Trophoblast cell (in vitro differentiated cells and primary cell): Measurements from ENCODE around the gene HOMER1.

Source experiments
- DNase-seq, 2 donors: peaks; one replicate each; pipeline ENCODE4 v3.0.0-alpha.2; 2016
- H2AFZ ChIP-seq: 2 replicates; pipeline ENCODE4 v1.6.1; 2013; ENCODE audit warnings: low read length, moderate library complexity, mild to moderate bottlenecking; ENCODE audit not compliant: insufficient read depth, poor library complexity
- H2AK5ac ChIP-seq: 2 replicates; pipeline ENCODE4 v1.6.1; 2013; ENCODE audit warnings: mild to moderate bottlenecking, low read length
- H2BK120ac ChIP-seq: 2 replicates; pipeline ENCODE4 v1.6.1; 2013; ENCODE audit warnings: low read length, mild to moderate bottlenecking, moderate library complexity; ENCODE audit not compliant: insufficient read depth, poor library complexity
- H2BK12ac ChIP-seq: 2 replicates; pipeline ENCODE4 v1.6.1; 2013; ENCODE audit warnings: mild to moderate bottlenecking, low read length, moderate library complexity
- H2BK5ac ChIP-seq: 2 replicates; pipeline ENCODE4 v1.6.1; 2013; ENCODE audit warnings: low read length, low read depth, moderate library complexity, mild to moderate bottlenecking; ENCODE audit not compliant: poor library complexity
- H3K14ac ChIP-seq: 2 replicates; pipeline ENCODE4 v1.6.1; 2013; ENCODE audit warnings: mild to moderate bottlenecking, low read length
- H3K18ac ChIP-seq: 2 replicates; pipeline ENCODE4 v1.6.1; 2013; ENCODE audit warnings: mild to moderate bottlenecking, low read length
- H3K23ac ChIP-seq: 2 replicates; pipeline ENCODE4 v1.6.1; 2013; ENCODE audit warnings: low read length
- H3K27ac ChIP-seq: 2 replicates; pipeline ENCODE4 v1.5.1; 2013; ENCODE audit warnings: low read depth, mild to moderate bottlenecking, inconsistent platforms, low read length, moderate library complexity
- H3K27me3 ChIP-seq: 2 replicates; pipeline ENCODE4 v1.6.1; 2013; ENCODE audit warnings: inconsistent platforms, mild to moderate bottlenecking, low read length, moderate library complexity; ENCODE audit not compliant: insufficient read depth
- H3K36me3 ChIP-seq, 2 experiments: 1 replicate in 1 of 2; 2 replicates in 1 of 2; pipeline ENCODE4 v1.6.1; 2013; ENCODE audit warnings: low read length in 2 of 2, mild to moderate bottlenecking in 2 of 2, moderate library complexity in 1 of 2; ENCODE audit not compliant: insufficient read depth in 2 of 2, control insufficient read depth in 1 of 2
- H3K4ac ChIP-seq: 2 replicates; pipeline ENCODE4 v1.6.1; 2013; ENCODE audit warnings: low read depth, mild to moderate bottlenecking, low read length, moderate library complexity
- H3K4me1 ChIP-seq, 2 experiments: 1 replicate in 1 of 2; 2 replicates in 1 of 2; pipeline ENCODE4 v1.6.1; 2013; ENCODE audit warnings: low read length in 2 of 2, mild to moderate bottlenecking in 2 of 2, moderate library complexity in 1 of 2; ENCODE audit not compliant: insufficient read depth in 2 of 2, control insufficient read depth in 1 of 2
- H3K4me2 ChIP-seq: 2 replicates; pipeline ENCODE4 v1.6.1; 2013; ENCODE audit warnings: inconsistent platforms, mild to moderate bottlenecking, low read length, moderate library complexity
- H3K4me3 ChIP-seq: 2 replicates; pipeline ENCODE4 v1.5.1; 2013; ENCODE audit warnings: mild to moderate bottlenecking, low read depth, low read length, inconsistent platforms
- H3K79me1 ChIP-seq: one replicate; pipeline ENCODE4 v1.6.1; 2013; ENCODE audit warnings: low read length
- H3K79me2 ChIP-seq: 2 replicates; pipeline ENCODE4 v1.6.1; 2013; ENCODE audit warnings: low read length, mild to moderate bottlenecking; ENCODE audit not compliant: control insufficient read depth, insufficient read depth, poor library complexity
- H3K9ac ChIP-seq: 2 replicates; pipeline ENCODE4 v1.6.1; 2013; ENCODE audit warnings: mild to moderate bottlenecking, low read length
- H3K9me3 ChIP-seq: 2 replicates; pipeline ENCODE4 v1.6.1; 2013; ENCODE audit warnings: low read depth, mild to moderate bottlenecking, control low read depth, inconsistent platforms, low read length; ENCODE audit not compliant: insufficient read depth
- H4K12ac ChIP-seq: 2 replicates; pipeline ENCODE4 v1.6.1; 2013; ENCODE audit warnings: low read depth, mild to moderate bottlenecking, low read length, moderate library complexity
- H4K8ac ChIP-seq: 2 replicates; pipeline ENCODE4 v1.6.1; 2013; ENCODE audit warnings: low read depth, mild to moderate bottlenecking, low read length, moderate library complexity
- H4K91ac ChIP-seq: one replicate; pipeline ENCODE4 v1.6.1; 2013; ENCODE audit warnings: low read depth, mild to moderate bottlenecking, low read length, moderate library complexity
- WGBS: extraction: QIAGEN DNeasy Blood & Tissue Kit; methylation state at CpG from one replicate; pipeline ENCODE4 v1.1.7; 2013; ENCODE audit warnings: missing lambda C conversion rate; ENCODE audit not compliant: insufficient read length, insufficient coverage; ENCODE audit errors: extremely low coverage; 5-methylcytosine and 5-hydroxymethylcytosine counted together

Gene HOMER1

DNA sequence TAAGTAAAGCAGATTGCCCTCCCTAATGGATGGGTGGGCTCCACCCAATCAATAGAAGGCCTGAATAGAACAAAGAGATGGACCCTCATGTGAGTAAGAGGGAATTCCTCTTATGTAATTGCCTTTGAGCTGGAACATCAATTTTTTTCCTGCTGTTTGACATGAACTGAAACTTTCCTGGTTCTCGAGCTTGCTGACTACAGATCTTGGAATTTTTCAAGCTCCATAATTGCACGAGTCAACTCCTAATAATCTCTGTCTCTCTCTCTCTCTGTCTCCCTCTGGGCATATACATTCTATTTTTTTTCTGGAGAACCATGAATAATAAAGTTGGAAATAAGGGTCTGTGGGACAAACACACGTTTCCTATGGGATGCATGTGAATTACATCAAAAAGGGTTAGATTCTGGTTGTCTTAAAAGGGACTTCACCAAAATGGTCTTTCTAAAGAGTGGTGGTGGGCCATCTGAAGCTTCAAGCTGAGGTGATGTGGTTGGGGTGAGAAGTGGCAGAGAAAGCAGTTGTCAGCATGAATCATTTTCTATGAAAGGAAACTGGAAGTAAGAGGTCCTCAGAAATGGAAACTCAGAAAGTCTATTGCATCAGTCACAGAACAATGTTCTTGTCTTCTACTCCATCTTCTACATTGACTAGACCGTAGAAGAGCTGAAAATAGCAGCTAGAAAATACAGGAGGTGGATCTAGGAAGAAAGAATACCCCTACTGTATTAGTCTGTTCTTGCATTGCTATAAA is 47.0 kb upstream of the HOMER1 start:
- no peak overlapping the region for H3K23ac ChIP-seq
- no peak overlapping the region for H3K4me2 ChIP-seq
- no peaks in the 10 kb centered on the region for H3K79me1 ChIP-seq
- no peak overlapping the region for H3K14ac ChIP-seq
- H3K18ac ChIP-seq, result no peak overlapping the region
- no peak overlapping the region for H3K4ac ChIP-seq
- H2BK5ac ChIP-seq, result no peak overlapping the region
- no peaks in the 10 kb centered on the region for H3K9me3 ChIP-seq
- no peak overlapping the region for H3K27ac ChIP-seq
- no CpG with 5 or more reads among the region's 4 CpGs for whole genome bisulfite sequencing
- H3K4me3 ChIP-seq, result no peak overlapping the region
- no peak overlapping the region for H4K8ac ChIP-seq
- H2AK5ac ChIP-seq, result no peak overlapping the region
- H3K27me3 ChIP-seq, result no peaks in the 10 kb centered on the region
- H3K4me1 ChIP-seq, result no peaks in the 10 kb centered on the region
- no peaks in the 10 kb centered on the region for H3K79me2 ChIP-seq
- H2BK120ac ChIP-seq, result no peak overlapping the region
- H4K91ac ChIP-seq, result no peak overlapping the region
- H2AFZ ChIP-seq, result no peak overlapping the region
- H3K9ac ChIP-seq, result no peak overlapping the region
- no peak overlapping the region for H4K12ac ChIP-seq
- H2BK12ac ChIP-seq, result no peak overlapping the region
- H3K36me3 ChIP-seq, result no peaks in the 10 kb centered on the region
- DNase-seq, result peak; percentile 38 to 83

GRCh38 chr5:79555418-79555817 is 41.5 kb upstream of the HOMER1 start:
- no peaks in the 10 kb centered on the region for H3K36me3 ChIP-seq
- no peak overlapping the region for H3K4me3 ChIP-seq
- H3K79me2 ChIP-seq, result no peaks in the 10 kb centered on the region
- H3K4ac ChIP-seq, result no peak overlapping the region
- no peak overlapping the region for H3K9ac ChIP-seq
- H2BK12ac ChIP-seq, result no peak overlapping the region
- H3K27ac ChIP-seq, result no peak overlapping the region
- peaks cover 2% of the 10 kb centered on the region for H3K9me3 ChIP-seq
- H4K91ac ChIP-seq, result no peak overlapping the region
- H3K4me2 ChIP-seq, result no peak overlapping the region
- H2AFZ ChIP-seq, result no peak overlapping the region
- H2BK120ac ChIP-seq, result no peak overlapping the region
- no peak overlapping the region for H3K14ac ChIP-seq
- H4K12ac ChIP-seq, result no peak overlapping the region
- no peaks in the 10 kb centered on the region for H3K4me1 ChIP-seq
- no peak for DNase-seq
- H3K27me3 ChIP-seq, result no peaks in the 10 kb centered on the region
- WGBS, result no CpG with 5 or more reads among the region's 3 CpGs
- no peak overlapping the region for H2AK5ac ChIP-seq
- no peak overlapping the region for H2BK5ac ChIP-seq
- no peaks in the 10 kb centered on the region for H3K79me1 ChIP-seq
- H4K8ac ChIP-seq, result no peak overlapping the region
- no peak overlapping the region for H3K23ac ChIP-seq
- H3K18ac ChIP-seq, result no peak overlapping the region

DNA sequence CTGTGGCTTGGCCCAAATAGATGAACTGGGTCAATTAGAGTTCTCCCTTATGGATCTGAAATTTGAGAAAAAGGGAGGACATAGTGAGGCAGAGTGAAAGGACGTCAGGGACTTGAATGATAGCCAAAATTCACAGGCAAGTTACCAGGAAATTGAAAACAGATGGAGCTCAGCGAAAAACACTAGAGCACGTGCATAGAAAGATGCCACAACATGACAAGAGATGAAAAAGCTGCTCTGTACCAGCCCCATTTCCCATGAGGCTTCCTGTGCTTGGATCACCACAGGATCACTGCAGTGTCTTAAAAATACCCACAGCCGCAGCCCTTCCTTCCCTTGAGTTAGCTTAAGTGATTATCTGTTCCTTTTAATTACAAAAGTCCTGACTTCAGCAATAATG is 39.0 kb upstream of the HOMER1 start:
- H2AFZ ChIP-seq, result no peak overlapping the region
- H4K12ac ChIP-seq, result no peak overlapping the region
- H3K4me2 ChIP-seq, result no peak overlapping the region
- no peak for DNase-seq
- H3K79me2 ChIP-seq, result no peaks in the 10 kb centered on the region
- H3K4me3 ChIP-seq, result no peak overlapping the region
- no CpG with 5 or more reads among the region's 4 CpGs for WGBS
- H2BK12ac ChIP-seq, result no peak overlapping the region
- no peak overlapping the region for H3K18ac ChIP-seq
- no peak overlapping the region for H3K27ac ChIP-seq
- H2BK120ac ChIP-seq, result no peak overlapping the region
- H3K79me1 ChIP-seq, result no peaks in the 10 kb centered on the region
- no peaks in the 10 kb centered on the region for H3K27me3 ChIP-seq
- H3K9me3 ChIP-seq, result peaks cover 2% of the 10 kb centered on the region
- H4K8ac ChIP-seq, result no peak overlapping the region
- H3K36me3 ChIP-seq, result no peaks in the 10 kb centered on the region
- no peak overlapping the region for H3K4ac ChIP-seq
- H3K9ac ChIP-seq, result no peak overlapping the region
- H3K14ac ChIP-seq, result no peak overlapping the region
- H2AK5ac ChIP-seq, result no peak overlapping the region
- H3K4me1 ChIP-seq, result no peaks in the 10 kb centered on the region
- H4K91ac ChIP-seq, result no peak overlapping the region
- no peak overlapping the region for H2BK5ac ChIP-seq
- no peak overlapping the region for H3K23ac ChIP-seq

DNA sequence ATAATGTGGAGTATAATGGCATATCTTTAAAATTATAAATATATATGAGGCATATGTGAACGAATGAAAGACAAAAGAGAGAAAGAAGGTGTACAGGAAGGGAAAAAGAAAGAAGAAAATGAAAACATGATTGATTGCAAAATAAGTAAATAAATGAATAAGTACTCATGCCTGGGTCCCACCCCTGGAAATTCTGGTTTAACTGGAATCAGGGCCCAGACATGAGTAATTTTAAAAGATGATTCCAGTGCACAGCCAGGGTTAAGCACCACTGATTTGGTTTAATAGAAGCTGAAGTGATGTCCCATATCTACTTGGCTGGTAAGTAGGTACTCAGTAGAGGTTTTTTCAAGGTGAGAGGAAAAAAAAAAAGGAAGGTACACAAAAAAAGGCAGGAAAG is 34.0 kb upstream of the HOMER1 start:
- H2BK120ac ChIP-seq, result peak overlapping the region; percentile 30
- H3K79me1 ChIP-seq, result peaks cover 2% of the 10 kb centered on the region
- no peak overlapping the region for H2AK5ac ChIP-seq
- H2BK12ac ChIP-seq, result no peak overlapping the region
- no peak overlapping the region for H3K4ac ChIP-seq
- no peak overlapping the region for H3K9ac ChIP-seq
- H3K14ac ChIP-seq, result no peak overlapping the region
- H3K4me1 ChIP-seq, result peaks cover 8 to 11% of the 10 kb centered on the region in 2 experiments
- peak; percentile 72 to 93 for DNase-seq
- WGBS, result no CpG with 5 or more reads among the region's 1 CpG
- H3K4me2 ChIP-seq, result no peak overlapping the region
- H2BK5ac ChIP-seq, result no peak overlapping the region
- H2AFZ ChIP-seq, result no peak overlapping the region
- no peaks in the 10 kb centered on the region for H3K79me2 ChIP-seq
- no peak overlapping the region for H3K4me3 ChIP-seq
- H3K9me3 ChIP-seq, result peaks cover 2% of the 10 kb centered on the region
- H3K36me3 ChIP-seq, result no peaks in the 10 kb centered on the region
- no peak overlapping the region for H3K18ac ChIP-seq
- H3K27ac ChIP-seq, result no peak overlapping the region
- H4K8ac ChIP-seq, result no peak overlapping the region
- no peak overlapping the region for H3K23ac ChIP-seq
- H4K12ac ChIP-seq, result no peak overlapping the region
- H3K27me3 ChIP-seq, result no peaks in the 10 kb centered on the region
- H4K91ac ChIP-seq, result peak overlapping the region; percentile 61
